ENCODE results near the gene GRK5.

DNA sequence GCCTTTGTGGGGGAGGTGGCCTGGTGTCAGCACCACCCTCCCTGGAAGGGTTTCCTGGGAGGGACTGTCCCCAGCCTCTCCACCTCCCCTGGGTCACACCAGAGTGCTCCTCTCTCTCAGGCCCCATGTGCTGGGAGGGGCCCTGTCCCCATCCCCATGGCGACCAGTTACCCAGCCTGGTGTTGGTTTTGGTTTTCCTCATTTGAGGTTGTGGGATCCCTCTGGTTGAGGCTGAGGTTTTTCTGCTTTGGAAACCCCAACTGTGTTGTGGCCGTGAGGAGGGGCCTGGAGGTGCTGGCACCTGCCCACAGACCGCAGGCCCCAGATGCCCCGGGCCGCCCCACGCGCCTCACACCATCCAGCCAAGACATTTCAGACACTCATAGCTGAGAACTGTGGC lies 106.3 kb downstream of the GRK5 start:
- TF ChIP-seq, protein P1, sequence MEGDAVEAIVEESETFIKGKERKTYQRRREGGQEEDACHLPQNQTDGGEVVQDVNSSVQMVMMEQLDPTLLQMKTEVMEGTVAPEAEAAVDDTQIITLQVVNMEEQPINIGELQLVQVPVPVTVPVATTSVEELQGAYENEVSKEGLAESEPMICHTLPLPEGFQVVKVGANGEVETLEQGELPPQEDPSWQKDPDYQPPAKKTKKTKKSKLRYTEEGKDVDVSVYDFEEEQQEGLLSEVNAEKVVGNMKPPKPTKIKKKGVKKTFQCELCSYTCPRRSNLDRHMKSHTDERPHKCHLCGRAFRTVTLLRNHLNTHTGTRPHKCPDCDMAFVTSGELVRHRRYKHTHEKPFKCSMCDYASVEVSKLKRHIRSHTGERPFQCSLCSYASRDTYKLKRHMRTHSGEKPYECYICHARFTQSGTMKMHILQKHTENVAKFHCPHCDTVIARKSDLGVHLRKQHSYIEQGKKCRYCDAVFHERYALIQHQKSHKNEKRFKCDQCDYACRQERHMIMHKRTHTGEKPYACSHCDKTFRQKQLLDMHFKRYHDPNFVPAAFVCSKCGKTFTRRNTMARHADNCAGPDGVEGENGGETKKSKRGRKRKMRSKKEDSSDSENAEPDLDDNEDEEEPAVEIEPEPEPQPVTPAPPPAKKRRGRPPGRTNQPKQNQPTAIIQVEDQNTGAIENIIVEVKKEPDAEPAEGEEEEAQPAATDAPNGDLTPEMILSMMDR (IDR thresholded peaks at IDR 0.05; ENCODE audit: insufficient read depth, low read length, poor library complexity, severe bottlenecking) = no peak
- 0 out of 2 replicates have a peak, but pooled peaks have one; percentile 95 for TF ChIP-seq EZH2phosphoT487 (conservative IDR thresholded peaks at IDR 0.05; ENCODE audit: low read length)
